H1 (cell line): ENCODE measurements around the gene TBC1D30.

Experiments used
- BRCA1 ChIP-seq: IDR thresholded peaks from 2 replicates; pipeline ENCODE4 v1.6.1; 2012; ENCODE audit warnings: low read depth, low read length, improper control_type of control experiment
- CBX8 ChIP-seq: fragments of 300-800, 300-1000 bp; sonication (generic); IDR thresholded peaks from 2 replicates; pipeline ENCODE4 v1.7.1; 2016; ENCODE audit warnings: low read depth, low read length, borderline replicate concordance
- CHD2 ChIP-seq: IDR thresholded peaks from 2 replicates; pipeline ENCODE4 v1.6.1; 2012; ENCODE audit warnings: low read length, improper control_type of control experiment
- CTCF ChIP-seq, 3 experiments: IDR thresholded peaks; 1 replicate in 2 of 3; 2 replicates in 1 of 3; pipeline versions ENCODE4 v1.5.1 to v1.6.1; 2011; ENCODE audit warnings: low read length in 3 of 3, mild to moderate bottlenecking in 3 of 3, inconsistent platforms in 2 of 3, low read depth in 1 of 3, moderate library complexity in 1 of 3; ENCODE audit not compliant: insufficient read depth in 1 of 3; ENCODE audit errors: control extremely low read depth in 1 of 3
- EZH2 ChIP-seq: fragments of 200-600 bp; sonication (generic); IDR thresholded peaks from 2 replicates; pipeline ENCODE4 v1.7.1; 2012; ENCODE audit warnings: low read depth, mild to moderate bottlenecking, moderate library complexity, low read length, inconsistent platforms; ENCODE audit not compliant: severe bottlenecking
- PHF8 ChIP-seq: fragments of 200-600 bp; sonication (generic); conservative IDR thresholded peaks from 2 replicates; pipeline ENCODE4 v1.7.1; 2012; ENCODE audit warnings: low read depth, mild to moderate bottlenecking, inconsistent platforms, low read length, moderate library complexity
- POLR2A ChIP-seq, 2 experiments: IDR thresholded peaks; 1 replicate in 1 of 2; 2 replicates in 1 of 2; pipeline ENCODE4 v1.6.1; 2011; ENCODE audit warnings: low read depth in 2 of 2, low read length in 2 of 2, mild to moderate bottlenecking in 2 of 2; ENCODE audit errors: control extremely low read depth in 1 of 2
- POLR2AphosphoS5 ChIP-seq: IDR thresholded peaks from 2 replicates; pipeline ENCODE4 v1.6.1; 2011; ENCODE audit warnings: low read depth, low read length
- SIN3A ChIP-seq, 2 experiments: IDR thresholded peaks in 1 of 2; conservative IDR thresholded peaks in 1 of 2; 2 replicates each; pipeline ENCODE4 v1.6.1; 2011 to 2012; ENCODE audit warnings: low read length in 2 of 2, improper control_type of control experiment in 1 of 2, low read depth in 1 of 2, mild to moderate bottlenecking in 1 of 2
- TBP ChIP-seq: IDR thresholded peaks from 2 replicates; pipeline ENCODE4 v1.6.1; 2011; ENCODE audit warnings: low read depth, low read length, improper control_type of control experiment
- USF2 ChIP-seq: IDR thresholded peaks from 2 replicates; pipeline ENCODE4 v1.6.1; 2011; ENCODE audit warnings: low read length, improper control_type of control experiment

- TF ChIP-seq TBP: no peak
- TF ChIP-seq BRCA1: no peak
- TF ChIP-seq CBX8: no peak
- TF ChIP-seq POLR2AphosphoS5: no peak
- no peak for TF ChIP-seq CTCF (IDR thresholded peaks at IDR 0.05; ENCODE audit: control extremely low read depth in 1 of 3, insufficient read depth in 1 of 3, low read depth in 1 of 3, low read length in 3 of 3)
- TF ChIP-seq POLR2A (IDR thresholded peaks at IDR 0.05; ENCODE audit: control extremely low read depth in 1 of 2, low read depth in 2 of 2, low read length in 2 of 2): no peak
- no peak for TF ChIP-seq SIN3A (conservative IDR thresholded peaks at IDR 0.05 in 1 of 2, IDR thresholded peaks at IDR 0.05 in 1 of 2; ENCODE audit: low read depth in 1 of 2, low read length in 2 of 2)
- no peak for TF ChIP-seq PHF8
- TF ChIP-seq EZH2: no peak
- TF ChIP-seq CHD2: no peak
- TF ChIP-seq USF2: no peak
These were observed 17.6 kb upstream of the TBC1D30 start for GRCh38 chr12:64806593-64807460.
